GM12801 (cell line): ENCODE results near the gene CLPTM1L.

Source experiments
- TF ChIP-seq, protein P1 (sequence below): IDR thresholded peaks from one replicate; pipeline ENCODE4 v1.5.1; 2011; ENCODE audit warnings: control low read depth; ENCODE audit not compliant: insufficient read length; ENCODE audit errors: extremely low read depth

Gene CLPTM1L

DNA sequence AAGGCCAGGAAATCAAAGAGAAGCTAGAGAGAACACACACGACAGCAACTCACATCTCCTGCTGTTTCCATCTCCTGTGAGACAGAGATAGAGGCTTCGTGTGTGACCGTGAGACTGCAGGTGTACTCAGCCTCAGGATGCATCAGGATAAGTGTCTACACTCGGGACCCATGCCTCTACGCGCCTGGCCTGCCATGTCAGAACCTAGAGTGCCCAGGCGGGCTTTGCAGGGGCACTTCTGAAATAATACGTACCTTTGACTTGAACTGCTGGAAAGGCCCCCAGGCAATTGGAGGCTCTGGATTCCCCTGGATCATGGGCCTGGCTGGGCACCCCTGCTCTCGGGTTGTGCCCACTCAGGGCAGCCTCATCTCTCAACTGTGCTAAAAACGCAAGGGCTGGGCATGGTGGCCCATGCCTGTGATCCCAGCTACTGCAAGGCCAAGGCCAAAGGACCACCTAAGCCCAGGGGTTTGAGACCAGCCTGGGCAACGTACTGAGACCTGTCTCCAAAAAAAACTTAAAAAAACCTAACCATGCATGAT is 13.0 kb downstream of the CLPTM1L start:
- TF ChIP-seq, protein P1, sequence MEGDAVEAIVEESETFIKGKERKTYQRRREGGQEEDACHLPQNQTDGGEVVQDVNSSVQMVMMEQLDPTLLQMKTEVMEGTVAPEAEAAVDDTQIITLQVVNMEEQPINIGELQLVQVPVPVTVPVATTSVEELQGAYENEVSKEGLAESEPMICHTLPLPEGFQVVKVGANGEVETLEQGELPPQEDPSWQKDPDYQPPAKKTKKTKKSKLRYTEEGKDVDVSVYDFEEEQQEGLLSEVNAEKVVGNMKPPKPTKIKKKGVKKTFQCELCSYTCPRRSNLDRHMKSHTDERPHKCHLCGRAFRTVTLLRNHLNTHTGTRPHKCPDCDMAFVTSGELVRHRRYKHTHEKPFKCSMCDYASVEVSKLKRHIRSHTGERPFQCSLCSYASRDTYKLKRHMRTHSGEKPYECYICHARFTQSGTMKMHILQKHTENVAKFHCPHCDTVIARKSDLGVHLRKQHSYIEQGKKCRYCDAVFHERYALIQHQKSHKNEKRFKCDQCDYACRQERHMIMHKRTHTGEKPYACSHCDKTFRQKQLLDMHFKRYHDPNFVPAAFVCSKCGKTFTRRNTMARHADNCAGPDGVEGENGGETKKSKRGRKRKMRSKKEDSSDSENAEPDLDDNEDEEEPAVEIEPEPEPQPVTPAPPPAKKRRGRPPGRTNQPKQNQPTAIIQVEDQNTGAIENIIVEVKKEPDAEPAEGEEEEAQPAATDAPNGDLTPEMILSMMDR, result no peak

DNA sequence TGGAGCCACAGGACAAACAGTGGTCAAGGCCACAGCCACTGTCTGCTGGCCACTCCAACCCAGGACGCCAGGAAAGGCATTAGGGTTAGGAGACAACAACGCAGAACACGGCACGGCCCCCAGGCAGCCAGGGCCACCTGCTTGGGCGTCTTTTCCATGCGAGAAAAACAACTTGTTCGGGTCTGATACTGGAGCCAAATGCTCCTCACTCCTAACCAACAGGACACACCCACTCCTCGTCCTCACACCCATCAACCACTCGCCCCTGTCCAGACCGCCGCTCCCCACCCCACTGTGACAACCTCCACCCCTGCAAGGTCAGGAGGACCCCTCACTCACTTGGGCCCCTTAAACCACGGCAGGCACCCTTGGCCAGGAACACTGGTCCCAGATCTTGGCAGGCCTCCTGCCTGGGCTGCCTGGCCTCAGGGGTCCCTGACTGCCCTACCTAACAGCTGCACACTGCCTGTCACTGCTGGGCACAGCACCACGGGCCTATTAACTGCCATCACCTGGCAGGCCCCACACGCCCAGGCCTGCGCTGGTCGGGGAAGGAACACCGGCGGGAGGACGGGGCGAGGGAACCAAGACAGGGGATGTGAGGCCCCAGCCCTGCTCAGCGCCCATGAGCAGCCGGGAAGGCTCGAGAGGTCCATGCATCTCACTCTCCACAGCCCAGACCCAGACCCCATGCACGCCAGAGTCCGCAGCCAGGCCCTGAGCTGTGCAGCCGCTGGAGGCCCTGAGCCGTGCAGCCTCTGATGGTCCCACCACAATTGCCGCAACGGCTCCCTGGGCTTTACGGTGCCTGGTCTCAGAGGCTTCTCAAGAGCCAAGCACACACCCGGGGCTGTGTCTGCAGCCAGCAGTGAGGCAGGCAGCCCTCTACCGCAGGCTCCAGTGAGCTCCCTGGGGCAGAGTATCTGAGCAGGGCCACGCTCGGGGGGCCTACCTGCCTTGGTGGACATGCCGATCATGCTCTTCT is 13.8 kb downstream of the CLPTM1L start:
- TF ChIP-seq, protein P1, result no peak

DNA sequence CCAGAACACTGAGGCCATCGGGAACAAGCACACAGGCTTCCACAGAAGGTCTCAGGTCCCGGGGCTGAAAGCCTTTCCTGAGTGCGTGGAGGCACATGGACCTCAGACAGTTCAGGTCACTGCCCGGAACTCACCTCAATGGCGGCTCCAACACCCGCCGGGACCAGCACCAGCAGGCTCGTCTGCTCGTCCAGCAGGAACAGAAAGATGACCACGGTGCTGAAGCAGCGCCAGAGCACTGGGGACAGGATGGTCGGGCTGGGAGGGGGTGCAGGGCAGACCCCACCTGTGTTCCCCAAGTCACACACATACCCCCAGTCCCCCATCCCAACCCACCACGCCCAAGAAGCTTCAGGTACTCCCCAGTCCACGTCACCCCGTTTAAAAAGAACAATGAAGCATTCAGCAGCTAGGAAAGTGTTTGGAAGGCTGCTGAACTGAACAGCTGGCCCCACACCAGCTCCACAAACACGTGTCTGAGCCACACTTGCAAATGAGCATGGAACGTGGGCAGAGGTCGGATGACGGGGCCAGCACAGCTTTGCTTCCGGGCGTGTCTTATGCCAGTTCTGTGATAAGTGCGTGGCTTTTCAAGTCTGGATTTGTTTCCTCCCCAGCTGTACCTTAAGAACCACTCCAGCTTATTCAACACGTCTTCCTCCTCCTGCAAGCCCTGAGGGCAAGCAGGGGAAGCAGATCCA is 14.6 kb downstream of the CLPTM1L start:
- TF ChIP-seq, protein P1, result no peak

DNA sequence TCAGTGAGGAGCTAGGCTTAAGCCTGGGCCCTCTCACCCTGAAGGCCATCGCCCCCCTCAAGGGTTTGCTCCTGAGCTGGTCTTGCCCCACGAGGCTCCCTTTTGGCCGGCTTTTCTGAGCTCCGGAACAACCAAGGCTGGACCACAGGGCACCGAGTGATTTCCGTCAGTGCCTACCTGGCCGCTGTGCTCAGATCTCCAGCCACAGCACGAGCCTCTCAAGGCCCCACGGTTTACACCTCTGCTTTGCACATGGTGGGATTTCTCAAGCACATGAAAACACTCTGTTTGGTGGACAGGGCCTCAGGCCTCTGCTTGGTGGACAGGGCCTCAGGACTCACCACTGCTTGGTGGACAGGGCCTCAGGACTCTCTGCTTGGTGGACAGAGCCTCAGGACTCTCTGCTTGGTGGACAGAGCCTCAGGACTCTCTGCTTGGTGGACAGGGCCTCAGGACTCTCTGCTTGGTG is 15.8 kb downstream of the CLPTM1L start:
- TF ChIP-seq, protein P1, result no peak

DNA sequence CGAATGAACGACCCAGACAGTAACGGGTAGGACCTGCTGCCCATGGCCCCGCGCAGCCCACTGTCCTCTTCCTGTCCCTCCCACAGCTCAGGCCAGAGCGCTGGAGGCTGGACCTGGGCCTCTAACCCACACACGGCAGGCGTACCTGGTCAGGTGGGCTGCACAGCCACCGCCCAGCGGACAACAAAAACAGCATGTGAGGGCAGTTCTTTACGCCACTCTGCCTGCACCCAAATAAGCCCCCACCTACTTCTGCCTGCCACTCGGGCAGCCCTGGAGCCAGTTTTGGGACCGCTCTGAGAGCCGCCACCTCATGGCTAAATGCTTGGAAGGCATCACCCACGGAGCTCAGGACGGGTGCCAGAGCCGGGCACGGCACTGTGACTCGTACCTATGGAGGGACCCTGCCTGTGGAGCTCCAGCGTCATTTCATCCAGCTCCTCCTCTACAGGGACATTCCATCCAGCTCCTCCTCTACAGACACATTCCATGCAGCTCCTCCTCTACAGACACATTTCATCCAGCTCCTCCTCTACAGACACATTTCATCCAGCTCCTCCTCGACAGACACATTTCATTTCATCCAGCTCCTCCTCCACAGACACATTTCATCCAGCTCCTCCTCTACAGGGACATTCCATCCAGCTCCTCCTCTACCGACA is 18.9 kb downstream of the CLPTM1L start:
- TF ChIP-seq, protein P1, result no peak

DNA sequence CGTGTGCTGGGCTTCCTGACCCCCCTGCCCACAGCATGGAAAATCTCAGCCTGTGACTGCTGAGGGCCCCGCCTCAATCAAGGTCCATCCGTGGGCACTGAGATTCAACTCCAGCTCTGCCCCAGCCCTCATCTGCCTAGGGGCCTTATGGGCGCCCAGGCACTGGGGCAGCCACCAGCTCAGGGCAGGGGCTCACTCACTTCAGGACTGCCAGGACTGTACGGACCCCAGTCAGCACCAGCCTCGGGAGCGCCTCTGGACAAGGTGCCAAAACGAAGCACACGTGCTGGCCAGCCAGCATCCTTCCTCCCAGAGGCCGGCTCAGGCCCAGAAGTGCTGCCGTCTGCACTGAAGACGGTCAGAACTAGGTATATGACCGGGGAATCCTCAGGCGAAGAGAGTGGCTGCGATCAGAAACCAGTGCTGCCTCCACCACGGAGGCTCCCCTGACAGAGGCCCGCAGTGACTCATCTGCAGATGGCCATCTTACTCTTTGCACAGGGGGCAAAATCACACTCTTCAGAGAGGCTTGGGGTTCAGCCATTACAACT is 19.6 kb downstream of the CLPTM1L start:
- TF ChIP-seq, protein P1, result no peak

DNA sequence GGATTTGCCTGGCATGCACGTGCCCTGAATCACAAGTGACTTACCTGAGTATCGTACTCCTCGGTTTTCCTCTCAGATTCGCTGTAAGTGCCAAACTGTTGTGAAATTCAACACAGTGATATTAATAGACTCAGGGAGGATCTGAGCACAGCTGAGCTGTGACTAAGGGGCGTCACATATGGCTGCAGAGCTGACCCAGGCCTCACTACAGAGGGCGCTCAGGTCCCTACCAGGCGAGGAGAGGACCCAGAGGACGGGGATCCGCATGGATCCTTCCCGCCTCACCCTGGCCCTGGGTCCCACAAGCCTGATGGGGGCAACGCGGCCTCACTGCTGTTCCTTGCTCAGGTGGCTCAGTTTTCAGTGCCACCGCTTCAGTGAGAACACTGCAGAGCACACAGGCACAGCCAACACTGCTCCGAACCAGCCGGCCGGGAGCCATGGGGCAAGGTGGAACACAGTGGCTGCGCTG is 20.1 kb downstream of the CLPTM1L start:
- TF ChIP-seq, protein P1, result no peak
